RWPE1 (cell line): ENCODE results near the gene ARHGAP28.

Experiments
- CTCF ChIA-PET: fragments of 350-600 bp; sonication (Branson Sonifier 250); formaldehyde crosslinking; extraction: SDS; loops from one replicate; lab custom pipeline; 2021; lab: Yijun Ruan, JAX
- POLR2A ChIA-PET: fragments of 400-600 bp; formaldehyde crosslinking; extraction: SDS; loops from one replicate; lab custom pipeline; 2020; ENCODE audit warnings: antibody characterized with exemption; ENCODE audit not compliant: low non-redundant PET; lab: Yijun Ruan, JAX
- DNase-seq: peaks from one replicate; pipeline ENCODE4 v3.0.0; 2012; ENCODE audit warnings: low spot score
- H3K27ac ChIP-seq: fragments of 450-650 bp; 2 replicates; pipeline ENCODE4 v1.5.1; 2017
- TF ChIP-seq, protein P1 (sequence below): fragments of 450-650 bp; conservative IDR thresholded peaks from 2 replicates; pipeline ENCODE4 v1.5.1; 2017; ENCODE audit warnings: low read depth, mild to moderate bottlenecking

Gene ARHGAP28

GRCh38 chr18:6949800-6950586, 220.5 kb downstream of the ARHGAP28 start:
- CTCF ChIA-PET = no interaction called here
- no peak for DNase-seq
- POLR2A ChIA-PET = no interaction called here
- TF ChIP-seq, protein P1, sequence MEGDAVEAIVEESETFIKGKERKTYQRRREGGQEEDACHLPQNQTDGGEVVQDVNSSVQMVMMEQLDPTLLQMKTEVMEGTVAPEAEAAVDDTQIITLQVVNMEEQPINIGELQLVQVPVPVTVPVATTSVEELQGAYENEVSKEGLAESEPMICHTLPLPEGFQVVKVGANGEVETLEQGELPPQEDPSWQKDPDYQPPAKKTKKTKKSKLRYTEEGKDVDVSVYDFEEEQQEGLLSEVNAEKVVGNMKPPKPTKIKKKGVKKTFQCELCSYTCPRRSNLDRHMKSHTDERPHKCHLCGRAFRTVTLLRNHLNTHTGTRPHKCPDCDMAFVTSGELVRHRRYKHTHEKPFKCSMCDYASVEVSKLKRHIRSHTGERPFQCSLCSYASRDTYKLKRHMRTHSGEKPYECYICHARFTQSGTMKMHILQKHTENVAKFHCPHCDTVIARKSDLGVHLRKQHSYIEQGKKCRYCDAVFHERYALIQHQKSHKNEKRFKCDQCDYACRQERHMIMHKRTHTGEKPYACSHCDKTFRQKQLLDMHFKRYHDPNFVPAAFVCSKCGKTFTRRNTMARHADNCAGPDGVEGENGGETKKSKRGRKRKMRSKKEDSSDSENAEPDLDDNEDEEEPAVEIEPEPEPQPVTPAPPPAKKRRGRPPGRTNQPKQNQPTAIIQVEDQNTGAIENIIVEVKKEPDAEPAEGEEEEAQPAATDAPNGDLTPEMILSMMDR = no peak
- H3K27ac ChIP-seq = no peak overlapping the region

- POLR2A ChIA-PET = no interaction called here
- TF ChIP-seq, protein P1 = no peak
- no peak overlapping the region for H3K27ac ChIP-seq
- CTCF ChIA-PET = no interaction called here
- no peak for DNase-seq
Observed at GRCh38 chr18:6950641-6951040, 221.1 kb downstream of the ARHGAP28 start.

DNA sequence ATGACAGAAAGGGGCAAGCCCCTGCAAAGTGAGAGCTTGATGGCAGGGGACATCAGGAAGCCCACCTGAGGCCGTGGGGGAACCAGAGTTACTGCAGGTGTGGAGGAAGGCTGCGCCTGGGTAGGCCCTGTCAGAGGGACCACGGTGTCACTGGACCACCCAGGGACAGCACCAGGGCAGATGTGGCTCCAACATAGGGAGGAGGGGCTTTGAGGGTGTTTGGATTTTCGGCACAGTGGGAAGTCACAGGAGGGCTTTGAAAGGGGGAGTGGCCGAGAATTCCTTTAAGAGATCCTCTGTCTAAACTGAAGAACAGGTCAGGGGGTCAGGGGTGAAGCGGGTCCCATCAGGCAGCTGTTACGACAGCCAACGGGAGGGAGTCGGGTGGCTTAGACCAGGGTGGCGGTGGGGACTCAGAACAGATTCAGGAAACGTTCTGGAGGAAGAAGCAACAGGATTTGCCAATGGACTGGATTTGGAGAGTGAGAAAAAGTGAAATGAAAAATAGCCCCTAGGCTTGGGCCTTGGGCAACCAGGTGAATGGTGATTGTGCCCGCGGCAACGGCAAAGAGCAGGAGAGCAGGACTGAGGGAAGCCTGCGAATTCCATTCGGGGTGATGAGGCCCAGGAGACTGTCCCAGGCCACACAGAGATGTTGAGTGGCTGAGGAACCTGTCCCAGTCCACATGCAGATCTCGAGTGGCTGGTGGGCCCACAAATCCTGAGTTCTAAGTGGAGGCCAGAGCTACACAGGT, 222.0 kb downstream of the ARHGAP28 start:
- no peak overlapping the region for H3K27ac ChIP-seq
- no peak for DNase-seq
- TF ChIP-seq, protein P1 = no peak
- ChIA-PET POLR2A (interaction anchor here (0.6 kb wide), 1 partner anchor 43 kb away, joined by 3 read pairs; no protein-coding TSS in a partner anchor), CTCF (no interaction called here)

DNA sequence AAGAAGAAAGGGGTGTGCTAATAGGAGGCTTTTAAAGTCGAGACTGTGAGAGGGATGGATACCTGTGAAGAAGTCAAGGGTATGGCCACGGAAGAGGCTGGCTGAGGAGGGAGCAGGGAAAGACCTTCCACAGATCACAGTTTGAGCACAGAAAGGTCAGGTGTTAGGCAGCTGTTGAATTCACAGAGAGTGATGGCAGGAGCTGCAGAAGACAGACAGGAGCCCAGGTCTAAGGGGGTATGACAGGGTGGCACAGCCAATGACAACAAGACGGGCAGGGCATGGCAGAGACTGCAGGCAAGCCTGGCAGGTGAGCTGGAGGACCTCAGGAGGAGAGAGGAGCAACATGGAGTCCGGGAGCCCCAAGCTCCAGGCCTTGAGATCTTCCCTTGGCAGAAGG, 225.0 kb downstream of the ARHGAP28 start:
- no peak for DNase-seq
- H3K27ac ChIP-seq = no peak overlapping the region
- TF ChIP-seq, protein P1 = no peak
- POLR2A ChIA-PET = no interaction called here
- CTCF ChIA-PET = interaction anchor here (0.7 kb wide), 1 partner anchor 32 kb away, joined by 3 read pairs; no protein-coding TSS in a partner anchor

- ChIA-PET CTCF (no interaction called here), POLR2A (no interaction called here)
- no peak overlapping the region for H3K27ac ChIP-seq
- no peak for DNase-seq
- TF ChIP-seq, protein P1 = no peak
Observed at GRCh38 chr18:6955304-6955703, 225.8 kb downstream of the ARHGAP28 start.

GRCh38 chr18:6956495-6956894, 227.0 kb downstream of the ARHGAP28 start:
- no peak overlapping the region for H3K27ac ChIP-seq
- CTCF ChIA-PET = interaction anchor here (1.3 kb wide), 1 partner anchor 14 kb away, joined by 3 read pairs; no protein-coding TSS in a partner anchor
- TF ChIP-seq, protein P1 = no peak
- POLR2A ChIA-PET = no interaction called here
- no peak for DNase-seq
